HFFc6 (cell line): Measurements from ENCODE around the gene TRIP6. TPM values are rescaled to one million over a fixed set of nuclear protein-coding genes. Genes with fewer than 3 reads are reported as not detected.

Source experiments
- DNase-seq: peaks from one replicate; pipeline ENCODE4 v3.0.0-alpha.2; 2018
- H3K27ac Mint-ChIP-seq: 2 replicates; pipeline ENCODE4 v1.8.0; 2020; ENCODE audit warnings: mild to moderate bottlenecking, mixed read lengths
- H3K27me3 Mint-ChIP-seq: 2 replicates; pipeline ENCODE4 v1.8.0; 2021; ENCODE audit warnings: mild to moderate bottlenecking, moderate library complexity, mixed read lengths; ENCODE audit not compliant: insufficient read depth
- H3K36me3 Mint-ChIP-seq: 2 replicates; pipeline ENCODE4 v1.8.0; 2021; ENCODE audit warnings: low read depth, mixed read lengths
- H3K4me1 Mint-ChIP-seq: 2 replicates; pipeline ENCODE4 v1.8.0; 2020; ENCODE audit warnings: low read depth, mixed read lengths
- H3K4me3 Mint-ChIP-seq: 2 replicates; pipeline ENCODE4 v1.8.0; 2020; ENCODE audit warnings: mild to moderate bottlenecking, moderate library complexity, mixed read lengths
- H3K9me3 Mint-ChIP-seq: 2 replicates; pipeline ENCODE4 v1.8.0; 2020; ENCODE audit warnings: mild to moderate bottlenecking, mixed read lengths
- CTCF ChIP-seq: fragments of 200-600 bp; sonication (generic); IDR thresholded peaks from 2 replicates; pipeline ENCODE4 v1.5.0; 2021; ENCODE audit warnings: antibody characterized with exemption, mild to moderate bottlenecking
- total RNA-seq, 6 experiments: library from RNA; stranded (reverse); fragmentation: NEBNext Ultra II Directional; extraction: Animal tissue kit (Norgen Biotek cat#: 25700); gene quantifications; 2 replicates in 1 of 6; 3 replicates in 5 of 6; pipeline ENCODE4 v1.2.3, GENCODE V29; 2021

The TRIP6 gene
- total RNA-seq, 6 experiments from 2014 or later = 125 to 148 (median 140) TPM

DNA sequence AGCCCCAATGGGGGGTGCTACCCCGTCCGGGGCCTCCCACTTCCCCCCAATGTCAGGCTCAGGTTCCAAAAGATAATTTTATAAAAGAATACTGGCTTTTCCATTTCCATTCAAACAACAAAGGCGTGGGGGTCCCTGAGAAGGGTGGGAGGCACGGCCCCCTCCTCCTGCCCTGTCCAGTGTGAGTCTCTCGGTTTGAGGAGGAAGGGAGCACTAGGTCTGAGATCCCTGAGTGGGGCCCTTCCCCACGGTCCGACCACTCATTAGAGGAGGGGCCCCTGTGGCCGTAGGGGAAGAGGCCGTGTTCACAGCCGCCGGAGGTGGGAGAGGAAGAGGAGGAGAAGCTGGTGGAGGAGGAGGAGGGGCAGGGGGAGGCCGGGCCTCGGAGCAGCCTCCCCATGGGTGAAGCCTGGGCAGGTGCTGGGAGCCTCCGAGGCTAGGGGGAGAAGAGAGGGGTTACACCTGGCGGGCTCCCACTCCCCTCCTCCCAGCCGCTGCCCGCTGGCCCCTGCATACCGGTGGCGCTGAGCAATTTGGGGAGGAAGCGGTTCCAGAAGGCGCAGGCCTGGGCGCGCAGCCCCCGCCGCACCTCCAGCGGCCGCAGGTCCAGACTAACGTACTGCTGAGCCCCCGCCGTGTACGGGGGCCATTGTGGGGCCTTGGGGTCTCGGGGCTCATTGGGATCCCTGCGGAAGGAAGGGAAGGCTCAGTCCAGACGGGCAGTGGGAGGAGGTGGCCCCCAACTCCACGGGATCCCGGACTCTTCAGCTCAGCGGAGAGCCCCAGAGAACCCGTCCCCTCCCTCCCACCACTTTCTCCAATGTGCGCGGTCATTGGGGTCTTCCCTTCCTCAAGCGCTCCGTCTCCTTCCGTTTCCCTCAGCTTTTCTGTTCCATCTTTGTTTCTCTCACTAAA is 23.7 kb downstream of the TRIP6 start:
- Mint-ChIP-seq H3K4me3 (peak overlapping the region; percentile 80), H3K9me3 (no peaks in the 10 kb centered on the region), H3K4me1 (peaks cover 35% of the 10 kb centered on the region), H3K27ac (peak overlapping the region; percentile 83), H3K36me3 (peaks cover 28% of the 10 kb centered on the region), H3K27me3 (peaks cover 5% of the 10 kb centered on the region)
- no peak for TF ChIP-seq CTCF
- DNase-seq = no peak

DNA sequence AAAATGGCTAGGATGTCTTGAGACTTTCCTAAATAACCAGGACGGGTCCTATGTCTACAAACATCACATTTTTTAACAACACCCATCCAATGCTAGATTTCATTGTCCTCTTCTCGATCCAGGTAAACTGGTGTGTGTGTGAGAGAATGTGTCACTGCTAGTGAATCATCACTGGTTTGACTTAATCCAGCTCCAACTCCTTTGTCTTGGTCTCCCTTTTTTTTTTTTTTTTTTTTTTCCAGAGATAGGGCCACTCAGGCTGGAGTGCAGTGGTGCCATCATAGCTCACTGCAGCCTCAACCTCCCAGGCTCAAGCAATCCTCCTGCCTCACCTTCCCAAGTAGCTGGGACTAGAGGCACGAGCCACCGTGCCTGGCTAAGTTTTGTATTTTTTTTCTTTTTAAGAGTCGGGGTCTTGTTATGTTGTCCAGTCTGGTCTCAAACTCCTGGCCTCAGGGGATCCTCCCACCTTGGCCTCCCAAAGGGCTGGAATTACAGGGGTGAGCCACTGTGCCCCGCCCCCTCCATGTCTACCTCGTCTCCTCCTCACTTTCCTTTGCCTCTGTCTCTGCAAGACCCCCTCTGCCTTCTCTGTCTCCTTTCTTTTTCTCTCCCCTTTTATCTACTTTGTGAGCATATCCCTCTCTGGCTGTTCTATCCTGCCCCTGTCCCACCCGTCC is 24.5 kb downstream of the TRIP6 start:
- Mint-ChIP-seq H3K4me1 (peaks cover 40% of the 10 kb centered on the region), H3K9me3 (no peaks in the 10 kb centered on the region), H3K4me3 (peak overlapping the region; percentile 73), H3K27me3 (peaks cover 10% of the 10 kb centered on the region), H3K36me3 (peaks cover 20% of the 10 kb centered on the region), H3K27ac (peak overlapping the region; percentile 80)
- no peak for DNase-seq
- no peak for TF ChIP-seq CTCF

DNA sequence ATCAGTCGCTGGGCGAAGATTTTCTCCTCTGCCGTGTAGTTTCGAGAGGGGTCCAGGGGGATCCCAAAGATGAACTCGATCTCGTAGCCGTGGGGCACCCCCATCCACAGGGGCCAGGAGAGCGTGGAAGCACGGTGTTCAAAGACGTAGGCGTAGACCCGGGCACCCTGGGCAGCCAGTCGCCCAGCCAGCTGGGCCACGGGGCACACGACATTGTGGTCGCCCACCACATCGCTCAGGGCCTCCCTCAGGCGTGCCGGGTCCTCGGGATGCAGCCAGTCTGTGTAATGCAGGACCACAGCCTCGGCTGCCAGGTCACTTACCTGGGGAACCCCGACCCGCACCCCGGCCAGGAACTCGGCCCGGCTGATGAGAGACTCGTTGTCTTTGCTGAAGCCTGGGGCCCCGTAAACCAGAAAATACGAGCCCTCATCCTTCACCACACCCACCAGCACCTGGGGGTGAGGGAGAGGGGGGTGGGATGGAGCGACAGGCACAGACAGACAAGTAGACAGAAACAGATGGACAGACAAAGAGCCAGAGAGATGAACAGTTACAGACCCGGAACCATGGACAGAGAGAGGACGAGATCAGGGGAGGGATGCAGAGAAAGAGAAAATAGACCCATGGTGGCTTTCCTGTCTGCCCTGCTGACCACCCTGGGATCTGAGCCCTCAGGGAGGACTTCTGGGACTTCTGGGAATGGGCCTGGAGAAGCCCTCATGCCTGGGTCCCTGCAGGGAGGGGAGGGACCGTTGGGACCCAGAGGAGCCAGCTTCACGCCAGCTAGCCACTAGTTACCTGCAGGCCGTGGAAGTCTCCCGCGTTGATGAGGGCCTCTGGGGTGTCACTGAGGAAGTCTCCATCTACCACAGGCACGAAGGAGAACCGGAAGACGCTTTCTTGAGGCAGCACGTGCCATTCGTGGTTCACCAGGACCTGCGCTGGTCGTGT is 25.5 kb downstream of the TRIP6 start:
- Mint-ChIP-seq H3K36me3 (peaks cover 11% of the 10 kb centered on the region), H3K4me3 (no peak overlapping the region), H3K4me1 (peaks cover 35% of the 10 kb centered on the region), H3K27ac (no peak overlapping the region), H3K9me3 (no peaks in the 10 kb centered on the region), H3K27me3 (peaks cover 13% of the 10 kb centered on the region)
- no peak for TF ChIP-seq CTCF
- DNase-seq = no peak

GRCh38 chr7:100893318-100893895 is 26.2 kb downstream of the TRIP6 start:
- Mint-ChIP-seq H3K27ac (no peak overlapping the region), H3K36me3 (peaks cover 3% of the 10 kb centered on the region), H3K27me3 (peaks cover 17% of the 10 kb centered on the region), H3K4me1 (peaks cover 27% of the 10 kb centered on the region), H3K9me3 (no peaks in the 10 kb centered on the region), H3K4me3 (no peak overlapping the region)
- no peak for TF ChIP-seq CTCF
- DNase-seq = no peak
